Stimulated activated CD4-positive, alpha-beta T cell treated with anti-CD3 and anti-CD28 coated beads, Interleukin-1b, Interleukin-23, amount 100 ng/mL, for 4 hours (primary cell): ENCODE measurements around the gene PDE1A.

Source experiments
- DNase-seq, 2 donors: peaks; one replicate each; pipeline ENCODE4 v3.0.0-alpha.2; 2020; ENCODE audit warnings: low read depth in 2 of 2

The PDE1A gene

GRCh38 chr2:182359027-182359989, 67.5 kb downstream of the PDE1A start:
- no peak for DNase-seq

DNA sequence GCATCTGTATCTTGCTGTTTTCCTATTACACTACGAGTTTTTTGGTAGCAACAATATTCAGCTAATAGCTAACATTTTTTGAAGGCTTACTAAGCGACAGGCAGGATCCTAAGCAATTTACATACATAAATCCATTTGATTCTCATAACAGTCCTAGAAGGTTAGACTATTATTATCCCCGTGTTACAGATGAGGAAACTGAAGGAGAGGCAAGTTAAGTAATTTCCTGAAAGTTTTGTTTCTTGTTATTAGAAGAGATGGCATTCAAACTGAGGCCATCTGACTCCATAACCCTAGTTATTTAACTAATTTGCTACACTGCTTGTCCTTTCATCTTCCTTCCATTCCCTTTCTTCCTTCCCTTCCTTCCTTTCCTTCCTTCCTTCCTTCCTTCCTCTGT, 68.2 kb downstream of the PDE1A start:
- DNase-seq = no peak

DNA sequence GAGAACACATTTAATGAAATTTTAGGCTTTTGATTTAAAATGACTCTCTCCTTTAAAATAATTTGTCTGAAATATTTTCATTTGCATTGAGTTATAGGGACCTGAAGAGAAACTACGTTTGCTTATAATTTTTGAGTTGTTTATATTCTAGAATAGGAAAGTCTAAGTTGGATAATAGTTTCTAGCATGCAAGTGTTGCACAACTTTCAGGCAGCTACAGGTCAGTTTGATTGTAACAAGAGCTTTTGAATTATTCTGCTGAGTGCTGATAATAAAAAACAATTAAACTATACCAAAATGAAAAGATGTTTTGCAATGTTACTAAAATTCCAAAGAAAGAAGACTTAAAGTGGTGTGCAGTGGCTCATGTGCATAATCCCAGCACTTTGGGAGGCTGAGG, 71.0 kb downstream of the PDE1A start:
- DNase-seq = no peak

DNA sequence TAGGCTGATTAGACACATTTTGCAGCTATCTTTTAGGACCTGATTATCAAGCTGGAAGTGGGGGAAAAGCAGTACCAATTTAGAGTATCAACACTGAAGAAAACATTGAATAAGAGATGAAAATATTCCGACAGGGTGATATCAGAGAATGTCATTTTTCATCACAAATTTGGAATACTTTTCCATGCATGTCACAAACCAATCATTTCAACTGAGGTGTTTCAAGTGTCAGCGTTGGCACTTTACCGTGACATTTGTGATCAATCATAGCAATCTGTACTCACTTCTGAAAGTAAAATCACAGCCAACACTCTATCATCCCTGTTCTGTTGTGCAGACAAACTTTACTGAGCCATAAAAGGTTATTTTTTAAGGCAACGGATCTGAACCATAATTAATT, 75.4 kb downstream of the PDE1A start:
- no peak for DNase-seq

- no peak for DNase-seq
These were observed 77.6 kb downstream of the PDE1A start for GRCh38 chr2:182349268-182349667.

DNA sequence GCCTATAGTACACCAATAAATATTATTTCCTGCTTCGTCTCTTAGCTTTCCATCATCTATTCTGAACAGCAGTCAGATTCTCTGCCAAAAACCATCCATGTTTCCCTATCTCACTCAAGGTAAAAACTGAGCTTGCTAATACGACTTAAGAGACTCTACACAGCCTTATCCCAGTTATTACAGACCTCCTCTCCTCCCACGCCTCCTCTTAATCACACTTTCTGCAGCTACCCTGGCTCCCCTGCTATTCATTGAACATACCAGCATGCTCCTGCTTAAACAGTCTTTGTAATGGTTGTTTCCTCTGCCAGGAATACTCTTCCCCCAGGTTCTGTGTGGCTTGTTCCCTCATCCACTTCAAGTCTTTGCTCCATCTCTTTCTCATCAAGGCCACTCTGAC, 81.5 kb downstream of the PDE1A start:
- DNase-seq = no peak

DNA sequence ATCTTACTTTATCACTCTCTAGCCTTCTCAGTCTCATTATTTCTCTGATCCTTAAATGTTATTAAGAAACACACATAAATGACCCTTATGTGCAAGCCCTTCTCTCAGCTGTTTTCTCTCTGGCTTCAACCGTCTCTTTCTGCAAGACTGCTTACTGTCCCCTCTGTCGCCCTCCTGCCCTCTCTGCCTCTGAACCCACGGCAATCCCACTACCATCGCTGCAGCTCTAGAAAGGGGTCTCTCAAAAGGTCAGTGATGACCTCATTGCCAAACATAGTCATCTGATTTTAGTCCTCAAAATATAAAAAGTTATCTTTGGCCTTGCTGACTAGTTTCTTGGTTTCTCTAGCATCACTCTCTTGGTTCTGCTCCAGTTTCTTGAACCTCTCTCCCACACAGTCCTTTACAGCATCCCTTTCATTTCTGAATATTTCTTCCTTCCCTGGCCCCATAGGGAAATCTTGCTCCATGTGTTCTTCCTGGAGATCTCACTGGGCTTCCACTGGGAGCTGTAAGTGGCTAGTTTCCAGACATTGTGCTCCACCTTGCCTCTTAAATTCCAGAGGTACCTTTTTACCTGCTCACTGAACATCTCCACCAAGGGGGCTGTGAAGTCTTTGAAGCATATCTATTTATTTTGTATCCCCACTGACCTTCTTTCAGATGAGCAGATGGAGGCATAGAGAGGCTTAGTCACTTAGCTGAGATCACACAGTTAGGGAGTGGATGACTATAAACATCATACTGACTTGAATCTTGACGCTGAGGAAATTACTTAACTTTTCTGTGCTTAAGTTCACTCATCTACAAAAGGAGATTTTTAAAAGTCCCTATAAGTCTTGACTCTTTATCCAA, 96.2 kb downstream of the PDE1A start:
- no peak for DNase-seq

DNA sequence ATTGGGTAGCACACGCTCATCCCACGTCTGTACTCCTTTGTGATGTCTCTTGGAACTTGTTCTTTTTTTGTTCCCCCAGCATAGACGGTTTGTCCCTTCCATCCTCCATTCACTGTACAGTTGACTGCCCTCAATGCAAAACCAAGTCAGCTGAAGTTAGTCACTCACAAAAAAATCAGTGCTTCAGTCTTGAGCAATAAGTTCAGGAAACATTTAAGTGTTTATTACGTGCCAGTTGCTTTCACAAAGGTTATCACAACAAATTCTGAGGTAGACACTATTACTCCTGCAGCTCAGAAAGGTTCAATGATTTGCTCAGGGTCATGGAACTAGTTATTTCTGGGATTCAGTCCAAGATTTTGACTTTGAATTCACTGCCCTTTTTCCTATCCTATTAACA, 102.2 kb downstream of the PDE1A start:
- DNase-seq = no peak

DNA sequence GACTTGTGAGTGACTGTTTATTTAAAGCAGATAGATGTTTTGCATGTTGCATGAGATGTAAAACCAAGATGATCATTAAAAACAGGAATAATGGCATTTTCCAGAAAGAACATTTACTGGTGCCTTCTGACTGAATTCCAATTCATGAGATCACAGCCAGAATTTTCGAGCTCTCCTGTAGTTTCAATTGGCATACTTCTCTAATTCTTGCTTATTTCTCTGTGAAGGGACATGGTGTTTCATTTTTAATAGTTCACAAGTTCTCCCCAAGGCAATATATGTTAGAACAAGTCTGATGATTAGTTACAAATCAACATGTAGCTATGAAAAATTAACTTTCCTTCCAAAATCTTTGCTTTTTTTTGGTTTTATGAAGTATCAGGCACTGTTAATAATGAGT, 105.7 kb downstream of the PDE1A start:
- no peak for DNase-seq

DNA sequence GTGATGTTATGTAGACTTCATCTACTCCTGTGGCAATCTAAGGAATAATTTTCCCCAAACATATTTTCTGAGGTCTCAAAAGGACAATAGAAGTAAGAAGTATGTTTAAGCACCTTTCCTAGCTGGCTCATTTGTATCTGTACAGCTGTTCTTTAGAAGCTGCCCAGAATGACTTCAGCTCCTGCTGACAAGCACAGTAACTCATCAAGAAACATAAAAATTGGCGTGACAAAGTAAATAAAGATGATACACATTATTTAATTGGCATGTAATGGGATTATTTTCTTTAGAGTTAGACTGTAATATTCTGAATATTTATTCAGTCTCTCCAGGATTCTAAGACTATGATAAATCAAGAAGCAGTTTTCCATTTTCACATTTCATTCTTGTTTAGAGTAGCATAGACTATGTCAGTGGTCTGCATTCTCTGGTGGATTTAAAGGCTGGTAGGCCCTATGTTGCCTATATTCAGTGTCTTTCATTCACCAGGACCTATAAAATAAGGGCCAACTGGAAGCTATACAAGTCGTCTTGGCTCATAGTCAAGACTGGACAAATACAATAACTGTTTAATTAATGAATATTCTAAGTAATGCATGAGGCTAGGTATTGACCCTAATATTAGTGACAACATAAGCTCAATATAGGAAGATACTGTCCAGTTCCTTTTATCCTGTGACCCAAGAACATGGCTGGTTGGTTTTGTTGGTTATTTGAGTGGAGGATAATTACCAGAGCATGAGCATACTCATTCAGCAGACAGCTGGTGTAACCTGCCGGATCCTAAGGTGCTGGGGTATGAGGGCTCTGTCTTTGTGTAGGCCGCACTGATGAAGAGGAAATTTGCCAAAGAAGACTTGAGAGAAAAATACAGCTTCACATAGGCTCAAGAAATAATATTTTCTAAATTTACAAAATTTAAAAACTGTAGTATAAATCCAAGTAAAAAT, 107.0 kb downstream of the PDE1A start:
- DNase-seq = no peak

DNA sequence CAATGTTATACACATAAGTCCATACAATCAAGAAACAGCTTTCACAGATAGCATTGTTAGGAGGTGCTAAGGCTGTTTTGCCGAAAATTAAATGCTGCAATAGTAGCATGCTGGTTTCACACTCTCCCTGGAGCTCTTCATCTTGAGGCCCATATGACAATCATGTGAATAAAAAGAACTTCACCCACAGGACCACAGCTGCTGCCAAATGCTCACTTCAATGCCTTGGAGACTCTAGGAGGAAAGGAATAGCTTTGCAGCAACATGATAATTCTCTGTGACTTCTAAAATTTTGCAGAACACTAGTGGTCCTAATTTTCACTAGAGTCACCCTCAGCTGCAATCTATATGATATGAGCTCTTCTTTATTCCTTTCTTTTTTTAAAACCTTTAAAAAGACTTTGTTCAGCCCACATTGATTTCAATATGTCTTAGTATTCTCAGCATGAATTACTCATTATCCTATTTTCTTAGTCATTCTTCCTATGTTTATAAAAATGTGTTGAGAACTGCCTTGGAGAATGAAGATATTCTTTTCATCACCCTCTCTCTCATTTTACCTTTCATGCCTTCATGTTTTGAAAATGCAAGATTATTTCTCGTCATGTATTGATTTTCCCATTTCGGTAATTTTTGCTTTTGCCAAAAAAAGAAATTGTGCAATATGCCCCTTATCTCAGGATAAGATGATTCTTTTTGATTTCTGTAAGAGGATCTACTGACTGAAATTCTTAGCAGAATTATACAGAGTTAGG, 108.2 kb downstream of the PDE1A start:
- DNase-seq = no peak

DNA sequence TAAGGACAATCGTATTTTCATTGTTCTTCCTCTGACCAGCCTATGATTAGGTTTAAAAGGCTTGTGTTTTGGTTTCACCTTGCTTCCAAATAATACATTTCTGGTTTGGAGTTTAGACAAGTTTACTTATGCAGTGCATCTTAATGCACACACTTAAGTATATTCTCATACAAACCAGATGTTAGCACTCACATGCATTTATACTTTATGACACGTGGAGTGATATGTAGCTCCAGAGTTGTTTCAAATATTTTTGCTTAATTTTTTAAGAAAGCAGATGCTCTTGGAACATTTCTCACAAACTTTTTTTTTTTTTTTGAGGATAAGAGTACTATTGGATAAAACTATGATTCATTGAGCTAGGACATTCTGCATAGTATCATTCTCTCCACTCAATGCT, 109.9 kb downstream of the PDE1A start:
- DNase-seq = no peak

DNA sequence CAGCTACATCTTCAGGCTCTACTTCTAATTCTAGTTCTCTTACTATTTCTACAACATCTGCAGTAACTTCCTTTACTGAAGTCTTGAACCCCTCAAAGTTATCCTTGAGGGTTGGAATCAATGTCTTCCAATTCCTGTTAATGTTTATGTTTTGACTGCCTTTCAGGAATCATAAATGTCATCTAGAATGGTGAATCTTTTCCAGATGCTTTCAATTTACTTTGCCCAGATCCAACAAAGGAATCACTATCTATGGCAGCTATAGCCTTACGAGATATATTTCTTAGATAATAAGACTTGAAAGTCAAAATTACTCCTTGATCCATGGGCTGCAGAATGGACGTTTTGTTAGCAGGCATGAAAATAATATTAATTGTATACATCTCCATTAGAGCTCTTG, 123.9 kb downstream of the PDE1A start:
- no peak for DNase-seq

- DNase-seq = no peak
These were observed 124.7 kb downstream of the PDE1A start for GRCh38 chr2:182302174-182302573.

DNA sequence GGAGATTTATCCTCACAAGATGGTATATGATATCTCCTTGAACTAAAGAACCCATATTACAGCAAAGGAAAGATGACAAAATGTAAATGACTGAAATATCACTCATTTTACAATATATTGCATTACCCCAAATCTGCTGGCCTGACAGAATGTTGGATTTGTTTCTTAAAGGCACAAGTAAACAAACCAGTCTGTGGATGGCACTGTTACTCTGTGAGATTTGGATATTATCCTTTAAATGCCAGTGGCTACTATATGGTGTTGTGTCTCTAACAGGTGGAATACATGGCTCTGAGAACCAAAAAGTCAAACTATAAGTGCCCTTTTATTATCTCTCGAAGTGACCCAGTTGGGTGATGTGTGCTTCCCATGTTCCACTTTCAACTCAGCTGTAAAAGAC, 125.7 kb downstream of the PDE1A start:
- no peak for DNase-seq

DNA sequence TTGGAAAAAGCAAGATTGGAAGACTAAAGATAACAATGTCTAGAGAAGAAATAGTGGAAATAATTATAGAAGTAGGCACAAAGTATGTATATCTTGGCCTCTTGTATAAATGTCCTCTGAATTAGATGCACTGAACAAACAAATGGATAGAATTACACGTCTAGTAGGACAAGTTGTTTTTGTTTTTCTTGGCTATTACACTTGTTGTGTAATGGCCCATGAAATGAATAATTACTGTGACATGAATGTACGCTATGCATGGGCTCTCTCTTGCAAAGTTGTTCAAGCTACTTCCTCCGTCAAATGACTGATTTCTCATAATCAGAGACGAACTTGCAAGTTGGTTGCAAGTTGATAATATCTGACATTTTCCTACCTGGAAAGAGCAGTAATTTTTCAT, 126.2 kb downstream of the PDE1A start:
- DNase-seq = no peak

- no peak for DNase-seq
These were observed 127.2 kb downstream of the PDE1A start for GRCh38 chr2:182299632-182300031.

GRCh38 chr2:182298456-182298855, 128.4 kb downstream of the PDE1A start:
- DNase-seq = no peak

- DNase-seq = no peak
These were observed 135.5 kb downstream of the PDE1A start for GRCh38 chr2:182291296-182291695.

- no peak for DNase-seq
These were observed 143.3 kb downstream of the PDE1A start for GRCh38 chr2:182283512-182283911.

- no peak for DNase-seq
These were observed 145.6 kb downstream of the PDE1A start for GRCh38 chr2:182281276-182281675.
